BJ (cell line): ENCODE results near the gene BCORL1. TPM values are rescaled to one million over a fixed set of nuclear protein-coding genes. Genes with fewer than 3 reads are reported as not detected.

Experiments
- CTCF ChIA-PET: fragments of 350-600 bp; formaldehyde crosslinking; extraction: SDS; loops from one replicate; lab custom pipeline; 2021; ENCODE audit warnings: antibody characterized with exemption, inconsistent platforms; lab: Yijun Ruan, JAX
- POLR2A ChIA-PET: fragments of 300-600 bp; sonication (Branson Sonifier 250); formaldehyde crosslinking; extraction: SDS; loops from one replicate; lab custom pipeline; 2021; ENCODE audit warnings: antibody characterized with exemption; lab: Charles Lee
- DNase-seq: peaks from one replicate; pipeline ENCODE4 v3.0.0-alpha.2; 2011; ENCODE audit warnings: low read depth
- H3K27me3 ChIP-seq: 2 replicates; pipeline ENCODE4 v1.6.0; 2011; ENCODE audit warnings: low read length; ENCODE audit not compliant: control insufficient read depth, insufficient read depth
- H3K36me3 ChIP-seq: 2 replicates; pipeline ENCODE4 v1.5.1; 2011; ENCODE audit warnings: low read length; ENCODE audit not compliant: control insufficient read depth, insufficient read depth
- H3K4me3 ChIP-seq: 2 replicates; pipeline ENCODE4 v1.5.1; 2011; ENCODE audit warnings: low read depth, mild to moderate bottlenecking, control low read depth, low read length
- CTCF ChIP-seq: IDR thresholded peaks from 2 replicates; pipeline ENCODE4 v1.5.1; 2011; ENCODE audit warnings: low read depth, mild to moderate bottlenecking, control low read depth, inconsistent platforms, low read length, moderate library complexity; ENCODE audit not compliant: insufficient read depth
- polyA plus RNA-seq: library from polyadenylated mRNA; depleted of rRNA; stranded (reverse); fragments of >200 nt; gene quantifications from 2 replicates; pipeline ENCODE4 v1.2.3, GENCODE V29; 2011

Gene BCORL1
- polyA plus RNA-seq, 1 experiment = 1.5 TPM

DNA sequence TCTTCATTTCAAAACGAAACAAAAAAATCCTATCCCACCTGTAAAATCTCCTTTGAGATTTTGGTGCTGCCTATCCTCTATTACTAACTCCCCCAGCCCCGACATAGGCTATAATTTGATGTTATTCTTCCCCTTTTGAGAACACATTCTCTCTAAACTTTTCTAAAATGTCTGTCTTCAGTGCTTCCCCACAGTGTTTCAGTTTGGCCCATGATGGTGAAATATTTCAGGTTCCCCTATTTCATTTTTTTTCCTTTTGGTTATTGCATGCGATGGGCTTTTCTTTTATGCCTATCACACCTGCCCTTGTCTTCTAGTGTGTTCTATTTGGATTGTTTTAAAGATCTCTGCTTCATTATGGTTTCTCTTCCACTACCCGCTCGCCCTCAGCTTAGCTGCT is 14.7 kb downstream of the BCORL1 start:
- TF ChIP-seq CTCF = no peak
- Histone ChIP-seq H3K4me3 (no peak overlapping the region), H3K36me3 (no peaks in the 10 kb centered on the region), H3K27me3 (no peaks in the 10 kb centered on the region)
- CTCF ChIA-PET = interaction anchor here (0.6 kb wide), 1 partner anchor 287 kb away, joined by 3 read pairs; no protein-coding TSS in a partner anchor
- POLR2A ChIA-PET = no interaction called here
- DNase-seq = no peak

- no peak for DNase-seq
- CTCF ChIA-PET = no interaction called here
- POLR2A ChIA-PET = no interaction called here
- Histone ChIP-seq H3K4me3 (no peak overlapping the region), H3K36me3 (no peaks in the 10 kb centered on the region), H3K27me3 (no peaks in the 10 kb centered on the region)
- TF ChIP-seq CTCF = no peak
Observed at GRCh38 chrX:129998021-129998420, 15.6 kb downstream of the BCORL1 start.

- peaks cover 2% of the 10 kb centered on the region; the same call in 1 of the 2 replicates for H3K36me3 ChIP-seq
- no peak overlapping the region for H3K4me3 ChIP-seq
- no peak for TF ChIP-seq CTCF
- POLR2A ChIA-PET = no interaction called here
- no peaks in the 10 kb centered on the region for H3K27me3 ChIP-seq
- CTCF ChIA-PET = no interaction called here
- no peak for DNase-seq
Observed at GRCh38 chrX:130001893-130002292, 19.5 kb downstream of the BCORL1 start.

DNA sequence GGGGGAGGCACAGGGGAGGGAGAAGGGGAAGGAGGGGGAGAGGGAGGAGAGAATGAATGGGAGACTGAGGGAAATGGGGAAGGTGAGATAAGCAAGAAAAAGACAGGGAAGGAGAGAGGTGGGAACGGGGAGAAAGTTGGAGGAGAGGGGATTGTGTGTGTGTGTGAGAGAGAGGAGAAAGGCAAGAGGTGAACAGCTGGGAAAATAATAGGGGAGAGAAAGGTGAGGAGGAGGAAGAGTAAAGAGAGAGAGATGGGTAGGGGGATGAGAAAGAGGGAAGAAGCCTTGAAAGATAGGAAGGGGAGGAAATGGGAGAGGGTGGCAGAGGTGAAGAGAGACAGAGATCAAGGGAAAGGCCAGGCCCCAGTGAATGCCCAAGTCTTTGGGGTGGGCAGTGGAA is 20.1 kb downstream of the BCORL1 start:
- H3K4me3 ChIP-seq = no peak overlapping the region
- H3K27me3 ChIP-seq = no peaks in the 10 kb centered on the region
- DNase-seq = no peak
- POLR2A ChIA-PET = no interaction called here
- CTCF ChIA-PET = no interaction called here
- peaks cover 2% of the 10 kb centered on the region; the same call in 1 of the 2 replicates for H3K36me3 ChIP-seq
- TF ChIP-seq CTCF = no peak

DNA sequence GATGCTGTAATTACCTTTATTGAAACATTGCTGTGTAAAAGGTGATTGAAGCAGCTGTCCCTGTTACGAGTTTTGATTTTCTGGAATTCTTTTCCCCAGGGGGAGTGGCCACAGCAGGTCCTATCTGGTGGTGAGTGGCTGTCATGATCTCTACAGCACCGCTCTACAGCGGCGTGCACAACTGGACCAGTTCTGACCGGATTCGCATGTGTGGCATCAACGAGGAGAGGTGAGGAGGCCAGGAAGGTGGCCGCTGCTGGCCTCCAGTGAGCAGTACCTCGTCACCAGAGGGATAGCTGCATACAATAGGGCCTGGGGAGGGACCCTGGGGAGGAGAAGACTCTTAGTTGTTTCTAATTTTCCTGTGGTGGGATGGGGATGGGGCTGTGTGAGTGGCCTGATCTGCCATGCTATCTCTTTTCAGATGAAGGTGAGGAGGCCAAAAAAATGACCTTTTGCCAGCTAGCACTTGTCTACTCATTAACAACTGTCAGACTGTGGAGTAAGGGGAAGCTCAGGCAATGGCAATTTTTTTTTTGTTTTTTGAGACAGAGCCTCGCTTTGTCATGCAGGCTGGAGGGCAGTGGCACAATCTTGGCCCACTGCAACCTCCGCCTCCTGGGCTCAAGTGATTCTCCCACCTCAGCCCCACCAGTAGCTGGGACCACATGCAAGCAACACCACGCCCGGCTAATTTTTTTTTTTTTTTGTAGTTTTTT is 22.8 kb downstream of the BCORL1 start:
- no peak for TF ChIP-seq CTCF
- peaks cover 2% of the 10 kb centered on the region; the same call in 1 of the 2 replicates for H3K36me3 ChIP-seq
- H3K27me3 ChIP-seq = no peaks in the 10 kb centered on the region
- no peak overlapping the region for H3K4me3 ChIP-seq
- ChIA-PET CTCF (interaction anchor here (1.6 kb wide), 1 partner anchor 80 kb away, joined by 4 read pairs; no protein-coding TSS in a partner anchor), POLR2A (no interaction called here)
- no peak for DNase-seq
